ENCODE data around the gene NAA50. TPM values are rescaled to one million over a fixed set of nuclear protein-coding genes. Genes with fewer than 3 reads are reported as not detected.
A peak's percentile ranks its signal among the peaks of the same experiment; 100 is the strongest.

NAA50 gene
- total and polyA plus RNA-seq, 2 of the 13 experiments (the other 11 are each of a cell fraction or from before 2014, with no cell fraction given), result 30.2 to 233 TPM

DNA sequence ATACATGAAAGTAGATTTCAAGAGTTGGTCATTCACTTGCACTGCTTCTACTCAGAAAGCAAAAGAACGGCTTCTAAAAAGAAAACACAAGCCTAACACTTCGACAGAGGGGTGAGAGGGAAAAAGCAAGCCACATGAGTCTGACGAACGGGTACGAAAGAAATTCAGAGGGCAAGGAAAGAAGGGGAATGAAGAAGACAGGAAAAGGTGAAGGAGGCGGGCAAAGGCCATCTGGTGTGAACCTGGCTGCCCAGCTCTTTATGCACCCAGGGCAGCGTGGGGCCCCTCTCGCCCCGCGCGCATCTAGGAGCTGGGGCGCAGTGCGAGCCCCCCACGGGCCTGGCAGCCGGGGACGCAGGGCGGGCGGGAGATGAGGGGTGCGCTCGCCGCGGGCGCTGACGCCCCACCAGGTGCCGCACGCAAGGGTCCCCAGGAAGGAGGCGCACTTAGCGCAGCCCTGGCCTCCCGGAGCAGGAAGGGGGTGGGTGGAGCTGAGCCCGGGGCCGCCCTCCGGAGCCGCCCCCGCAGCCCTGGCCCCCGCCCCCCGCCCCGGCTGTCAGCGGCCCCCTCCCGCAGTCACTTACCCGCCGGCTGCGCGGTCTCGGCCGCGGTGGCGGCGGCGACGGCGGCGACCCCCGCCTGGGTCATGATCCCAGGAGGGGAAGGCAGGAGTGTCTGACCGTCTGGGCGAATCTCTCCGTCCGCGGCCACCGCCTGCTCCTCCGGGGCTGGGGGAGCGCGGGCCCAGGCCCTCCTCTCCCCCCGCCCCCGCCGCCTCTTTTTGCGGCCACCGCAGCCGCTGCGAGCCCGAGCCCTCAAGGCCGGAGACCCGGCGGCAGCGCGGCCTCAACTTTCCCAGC lies 50.0 kb downstream of the NAA50 start, which contains the start of gene USF3 (continued):
- TF ChIP-seq TMF1 (CRISPR knock-in tag; IDR thresholded peaks at IDR 0.05; ENCODE audit: low read depth) (no peak), NAIF1 (CRISPR knock-in tag; IDR thresholded peaks at IDR 0.05; ENCODE audit: borderline replicate concordance) (peak; percentile 79; the same call in 1 of the 2 replicates), CCAR2 (optimal IDR thresholded peaks at IDR 0.05; ENCODE audit: low read depth, low read length) (no peak), HDAC2 (CRISPR knock-in tag; IDR thresholded peaks at IDR 0.05) (0 out of 2 replicates have a peak, but pooled peaks have one; percentile 11), ZNF430 (CRISPR knock-in tag; IDR thresholded peaks at IDR 0.05) (peak; percentile 52), EEA1 (CRISPR knock-in tag; IDR thresholded peaks at IDR 0.05; ENCODE audit: borderline replicate concordance) (0 out of 2 replicates have a peak, but pooled peaks have one; percentile 49), CBX2 (IDR thresholded peaks at IDR 0.05; ENCODE audit: low read depth, low read length) (no peak), CBX2 (CRISPR knock-in tag; IDR thresholded peaks at IDR 0.05; ENCODE audit: low read depth) (no peak), TBX3 (IDR thresholded peaks at IDR 0.05; ENCODE audit: borderline replicate concordance) (no peak), STAG1 (CRISPR knock-in tag; IDR thresholded peaks at IDR 0.05) (no peak), KDM5A (IDR thresholded peaks at IDR 0.05; ENCODE audit: borderline replicate concordance, low read length) (0 out of 2 replicates have a peak, but pooled peaks have one; percentile 24), ZNF460 (CRISPR knock-in tag; IDR thresholded peaks at IDR 0.05; ENCODE audit: borderline replicate concordance) (no peak)
- TF ChIP-seq, protein P1, sequence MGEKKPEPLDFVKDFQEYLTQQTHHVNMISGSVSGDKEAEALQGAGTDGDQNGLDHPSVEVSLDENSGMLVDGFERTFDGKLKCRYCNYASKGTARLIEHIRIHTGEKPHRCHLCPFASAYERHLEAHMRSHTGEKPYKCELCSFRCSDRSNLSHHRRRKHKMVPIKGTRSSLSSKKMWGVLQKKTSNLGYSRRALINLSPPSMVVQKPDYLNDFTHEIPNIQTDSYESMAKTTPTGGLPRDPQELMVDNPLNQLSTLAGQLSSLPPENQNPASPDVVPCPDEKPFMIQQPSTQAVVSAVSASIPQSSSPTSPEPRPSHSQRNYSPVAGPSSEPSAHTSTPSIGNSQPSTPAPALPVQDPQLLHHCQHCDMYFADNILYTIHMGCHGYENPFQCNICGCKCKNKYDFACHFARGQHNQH (CRISPR knock-in tag; IDR thresholded peaks at IDR 0.05), result peak; percentile 52
- TF ChIP-seq, protein P2, sequence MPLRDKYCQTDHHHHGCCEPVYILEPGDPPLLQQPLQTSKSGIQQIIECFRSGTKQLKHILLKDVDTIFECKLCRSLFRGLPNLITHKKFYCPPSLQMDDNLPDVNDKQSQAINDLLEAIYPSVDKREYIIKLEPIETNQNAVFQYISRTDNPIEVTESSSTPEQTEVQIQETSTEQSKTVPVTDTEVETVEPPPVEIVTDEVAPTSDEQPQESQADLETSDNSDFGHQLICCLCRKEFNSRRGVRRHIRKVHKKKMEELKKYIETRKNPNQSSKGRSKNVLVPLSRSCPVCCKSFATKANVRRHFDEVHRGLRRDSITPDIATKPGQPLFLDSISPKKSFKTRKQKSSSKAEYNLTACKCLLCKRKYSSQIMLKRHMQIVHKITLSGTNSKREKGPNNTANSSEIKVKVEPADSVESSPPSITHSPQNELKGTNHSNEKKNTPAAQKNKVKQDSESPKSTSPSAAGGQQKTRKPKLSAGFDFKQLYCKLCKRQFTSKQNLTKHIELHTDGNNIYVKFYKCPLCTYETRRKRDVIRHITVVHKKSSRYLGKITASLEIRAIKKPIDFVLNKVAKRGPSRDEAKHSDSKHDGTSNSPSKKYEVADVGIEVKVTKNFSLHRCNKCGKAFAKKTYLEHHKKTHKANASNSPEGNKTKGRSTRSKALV (CRISPR knock-in tag; IDR thresholded peaks at IDR 0.05), result peak; percentile 62; the same call in 1 of the 2 replicates
- TF ChIP-seq, protein P3, sequence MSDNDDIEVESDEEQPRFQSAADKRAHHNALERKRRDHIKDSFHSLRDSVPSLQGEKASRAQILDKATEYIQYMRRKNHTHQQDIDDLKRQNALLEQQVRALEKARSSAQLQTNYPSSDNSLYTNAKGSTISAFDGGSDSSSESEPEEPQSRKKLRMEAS (IDR thresholded peaks at IDR 0.05), result peak; percentile 54; the same call in 1 of the 2 replicates
- TF ChIP-seq, protein P4, sequence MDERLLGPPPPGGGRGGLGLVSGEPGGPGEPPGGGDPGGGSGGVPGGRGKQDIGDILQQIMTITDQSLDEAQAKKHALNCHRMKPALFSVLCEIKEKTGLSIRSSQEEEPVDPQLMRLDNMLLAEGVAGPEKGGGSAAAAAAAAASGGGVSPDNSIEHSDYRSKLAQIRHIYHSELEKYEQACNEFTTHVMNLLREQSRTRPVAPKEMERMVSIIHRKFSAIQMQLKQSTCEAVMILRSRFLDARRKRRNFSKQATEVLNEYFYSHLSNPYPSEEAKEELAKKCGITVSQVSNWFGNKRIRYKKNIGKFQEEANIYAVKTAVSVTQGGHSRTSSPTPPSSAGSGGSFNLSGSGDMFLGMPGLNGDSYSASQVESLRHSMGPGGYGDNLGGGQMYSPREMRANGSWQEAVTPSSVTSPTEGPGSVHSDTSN (CRISPR knock-in tag; IDR thresholded peaks at IDR 0.05), result no peak
- TF ChIP-seq, protein P5, sequence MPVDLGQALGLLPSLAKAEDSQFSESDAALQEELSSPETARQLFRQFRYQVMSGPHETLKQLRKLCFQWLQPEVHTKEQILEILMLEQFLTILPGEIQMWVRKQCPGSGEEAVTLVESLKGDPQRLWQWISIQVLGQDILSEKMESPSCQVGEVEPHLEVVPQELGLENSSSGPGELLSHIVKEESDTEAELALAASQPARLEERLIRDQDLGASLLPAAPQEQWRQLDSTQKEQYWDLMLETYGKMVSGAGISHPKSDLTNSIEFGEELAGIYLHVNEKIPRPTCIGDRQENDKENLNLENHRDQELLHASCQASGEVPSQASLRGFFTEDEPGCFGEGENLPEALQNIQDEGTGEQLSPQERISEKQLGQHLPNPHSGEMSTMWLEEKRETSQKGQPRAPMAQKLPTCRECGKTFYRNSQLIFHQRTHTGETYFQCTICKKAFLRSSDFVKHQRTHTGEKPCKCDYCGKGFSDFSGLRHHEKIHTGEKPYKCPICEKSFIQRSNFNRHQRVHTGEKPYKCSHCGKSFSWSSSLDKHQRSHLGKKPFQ (CRISPR knock-in tag; IDR thresholded peaks at IDR 0.05; ENCODE audit: insufficient replicate concordance), result peak; percentile 83
- TF ChIP-seq, protein P6, sequence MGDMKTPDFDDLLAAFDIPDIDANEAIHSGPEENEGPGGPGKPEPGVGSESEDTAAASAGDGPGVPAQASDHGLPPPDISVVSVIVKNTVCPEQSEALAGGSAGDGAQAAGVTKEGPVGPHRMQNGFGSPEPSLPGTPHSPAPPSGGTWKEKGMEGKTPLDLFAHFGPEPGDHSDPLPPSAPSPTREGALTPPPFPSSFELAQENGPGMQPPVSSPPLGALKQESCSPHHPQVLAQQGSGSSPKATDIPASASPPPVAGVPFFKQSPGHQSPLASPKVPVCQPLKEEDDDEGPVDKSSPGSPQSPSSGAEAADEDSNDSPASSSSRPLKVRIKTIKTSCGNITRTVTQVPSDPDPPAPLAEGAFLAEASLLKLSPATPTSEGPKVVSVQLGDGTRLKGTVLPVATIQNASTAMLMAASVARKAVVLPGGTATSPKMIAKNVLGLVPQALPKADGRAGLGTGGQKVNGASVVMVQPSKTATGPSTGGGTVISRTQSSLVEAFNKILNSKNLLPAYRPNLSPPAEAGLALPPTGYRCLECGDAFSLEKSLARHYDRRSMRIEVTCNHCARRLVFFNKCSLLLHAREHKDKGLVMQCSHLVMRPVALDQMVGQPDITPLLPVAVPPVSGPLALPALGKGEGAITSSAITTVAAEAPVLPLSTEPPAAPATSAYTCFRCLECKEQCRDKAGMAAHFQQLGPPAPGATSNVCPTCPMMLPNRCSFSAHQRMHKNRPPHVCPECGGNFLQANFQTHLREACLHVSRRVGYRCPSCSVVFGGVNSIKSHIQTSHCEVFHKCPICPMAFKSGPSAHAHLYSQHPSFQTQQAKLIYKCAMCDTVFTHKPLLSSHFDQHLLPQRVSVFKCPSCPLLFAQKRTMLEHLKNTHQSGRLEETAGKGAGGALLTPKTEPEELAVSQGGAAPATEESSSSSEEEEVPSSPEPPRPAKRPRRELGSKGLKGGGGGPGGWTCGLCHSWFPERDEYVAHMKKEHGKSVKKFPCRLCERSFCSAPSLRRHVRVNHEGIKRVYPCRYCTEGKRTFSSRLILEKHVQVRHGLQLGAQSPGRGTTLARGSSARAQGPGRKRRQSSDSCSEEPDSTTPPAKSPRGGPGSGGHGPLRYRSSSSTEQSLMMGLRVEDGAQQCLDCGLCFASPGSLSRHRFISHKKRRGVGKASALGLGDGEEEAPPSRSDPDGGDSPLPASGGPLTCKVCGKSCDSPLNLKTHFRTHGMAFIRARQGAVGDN (CRISPR knock-in tag; IDR thresholded peaks at IDR 0.05), result peak; percentile 81

Data from HepG2 (cell line).